HG03378 (cell line): ENCODE results near the gene LDLRAD3.
"Not testable (repeated sequence)": the region's sequence is repeated elsewhere in the genome, so short reads cannot be mapped to it uniquely, and the experiment has no call there.

Experiments
- ATAC-seq: cut with Tn5 transposase; IDR thresholded peaks from one replicate; pipeline ENCODE4 v1.9.1; 2021; ENCODE audit warnings: mild to moderate bottlenecking, moderate library complexity; ENCODE audit not compliant: unreplicated experiment

LDLRAD3 gene

GRCh38 chr11:35990816-35991215, 47.0 kb downstream of the LDLRAD3 start:
- no peak for ATAC-seq

- no peak for ATAC-seq
Measured at GRCh38 chr11:35992548-35992947, 48.7 kb downstream of the LDLRAD3 start.

- ATAC-seq = no peak
Measured at GRCh38 chr11:35994421-35994820, 50.6 kb downstream of the LDLRAD3 start.

- ATAC-seq = no peak
Measured at GRCh38 chr11:35995681-35996271, 51.9 kb downstream of the LDLRAD3 start.

- ATAC-seq = no peak
Measured at GRCh38 chr11:35997902-35998520, 54.1 kb downstream of the LDLRAD3 start.

GRCh38 chr11:35998634-35999033, 54.8 kb downstream of the LDLRAD3 start:
- ATAC-seq = no peak

DNA sequence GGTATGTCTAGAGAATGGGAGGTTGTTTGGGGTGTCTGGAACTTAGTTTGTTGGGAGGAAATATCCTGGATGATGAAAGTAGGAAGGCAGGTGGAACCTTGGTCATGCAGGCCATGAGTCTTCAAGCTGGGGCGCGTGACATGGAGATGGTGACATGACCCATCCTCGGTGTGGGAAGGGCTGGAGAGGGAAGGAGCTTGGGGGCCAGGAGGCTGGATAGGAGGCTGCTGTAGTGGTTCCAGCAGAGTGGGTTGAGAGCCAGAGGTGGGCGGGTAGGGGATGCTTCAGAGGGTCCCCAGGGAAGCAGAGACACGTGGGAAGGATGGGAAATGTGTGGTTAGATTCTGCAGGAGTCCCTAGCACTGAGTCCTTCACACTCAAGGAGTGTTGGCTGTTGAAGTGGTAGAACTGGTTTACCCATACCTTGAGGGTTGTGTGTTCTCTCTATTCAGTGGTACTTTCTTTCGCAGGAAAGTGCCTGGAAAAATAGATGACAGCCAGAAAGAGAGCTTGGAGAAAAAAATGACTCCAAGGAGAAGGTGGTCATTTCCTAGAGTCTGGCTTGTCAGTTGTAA, 56.8 kb downstream of the LDLRAD3 start:
- ATAC-seq = no peak

- ATAC-seq = no peak
Measured at GRCh38 chr11:36002196-36002595, 58.3 kb downstream of the LDLRAD3 start.

DNA sequence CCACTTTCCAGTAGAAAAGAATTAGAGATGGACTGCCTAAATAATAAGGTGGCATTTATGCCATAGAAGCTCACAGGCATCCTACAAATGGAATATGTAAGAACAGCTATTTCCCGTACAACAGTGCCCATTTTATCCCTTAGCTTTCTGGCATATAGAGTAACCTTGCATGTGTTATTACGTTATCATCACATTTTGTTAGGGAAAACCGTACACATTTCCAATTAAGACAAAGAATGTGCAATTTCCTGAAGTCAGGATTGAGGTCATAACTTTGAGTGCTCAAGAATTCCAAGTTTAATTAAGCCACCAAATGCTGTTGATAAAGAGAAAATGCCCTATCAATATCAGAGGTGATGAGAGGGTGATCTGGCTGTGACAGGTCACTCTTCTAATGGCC, 58.9 kb downstream of the LDLRAD3 start:
- ATAC-seq = no peak

DNA sequence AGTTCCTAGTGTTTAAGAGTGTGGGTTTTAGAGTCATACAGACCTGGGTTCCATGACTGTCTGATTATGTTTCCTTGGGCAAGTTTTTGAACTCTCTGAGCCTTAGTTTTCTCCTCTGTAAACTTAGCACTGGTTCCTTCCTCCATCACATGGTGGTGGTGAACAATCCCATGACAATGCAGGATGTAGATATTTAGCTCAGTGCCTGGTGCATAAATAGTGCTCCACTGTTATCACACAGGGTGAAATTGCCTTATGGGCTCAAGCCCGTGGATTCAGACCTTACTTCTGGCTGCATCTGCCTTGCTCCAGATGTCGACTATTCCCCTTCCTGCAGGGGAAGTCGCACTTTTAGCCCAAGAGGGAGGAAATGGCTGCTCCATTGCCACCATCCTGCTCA, 62.7 kb downstream of the LDLRAD3 start:
- ATAC-seq = no peak

DNA sequence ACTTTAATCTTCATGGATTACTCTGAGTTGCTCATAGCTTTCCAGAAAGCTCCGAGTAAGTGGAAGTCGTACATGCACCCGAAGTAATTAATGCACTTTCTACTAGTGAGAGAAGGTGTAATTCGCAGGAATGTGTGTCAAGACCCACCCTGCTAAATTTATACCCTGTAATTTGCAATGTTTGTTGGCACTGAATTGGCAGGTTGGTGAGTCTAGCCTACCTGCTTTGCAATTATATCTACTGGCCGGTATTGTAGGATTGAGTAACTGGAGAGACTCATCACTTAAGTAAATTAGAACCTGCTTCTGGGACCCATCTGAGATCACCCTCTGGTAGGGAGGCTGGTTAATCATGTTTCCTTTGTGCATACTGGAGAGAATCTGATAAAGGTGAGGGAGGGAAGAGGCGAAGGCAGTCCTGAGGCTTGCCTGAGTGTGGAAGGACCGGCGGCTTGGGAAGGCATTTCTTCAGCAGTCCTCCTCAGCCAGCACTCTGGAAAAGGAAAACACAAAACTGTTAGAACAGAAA, 63.3 kb downstream of the LDLRAD3 start:
- no peak for ATAC-seq

- no peak for ATAC-seq
Measured at GRCh38 chr11:36008584-36008983, 64.7 kb downstream of the LDLRAD3 start.

DNA sequence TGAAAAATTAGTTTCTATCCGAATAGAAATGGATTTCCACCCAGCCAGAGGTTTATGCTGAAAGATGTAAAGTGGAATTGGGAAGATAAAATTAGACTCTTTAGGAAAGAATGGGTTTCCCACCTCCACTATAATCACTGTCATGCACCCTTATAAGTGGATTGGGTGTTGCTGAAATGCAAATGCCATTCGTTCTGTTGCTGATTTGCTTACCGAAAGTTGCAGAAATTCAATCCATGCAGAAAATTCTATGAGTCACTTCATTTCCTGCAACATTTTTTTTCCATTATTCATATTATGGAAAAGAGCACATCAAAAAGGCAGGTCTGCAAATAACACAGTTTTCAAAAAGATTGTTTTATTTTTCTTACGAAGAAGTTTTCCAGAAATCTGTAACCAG, 65.6 kb downstream of the LDLRAD3 start:
- no peak for ATAC-seq

DNA sequence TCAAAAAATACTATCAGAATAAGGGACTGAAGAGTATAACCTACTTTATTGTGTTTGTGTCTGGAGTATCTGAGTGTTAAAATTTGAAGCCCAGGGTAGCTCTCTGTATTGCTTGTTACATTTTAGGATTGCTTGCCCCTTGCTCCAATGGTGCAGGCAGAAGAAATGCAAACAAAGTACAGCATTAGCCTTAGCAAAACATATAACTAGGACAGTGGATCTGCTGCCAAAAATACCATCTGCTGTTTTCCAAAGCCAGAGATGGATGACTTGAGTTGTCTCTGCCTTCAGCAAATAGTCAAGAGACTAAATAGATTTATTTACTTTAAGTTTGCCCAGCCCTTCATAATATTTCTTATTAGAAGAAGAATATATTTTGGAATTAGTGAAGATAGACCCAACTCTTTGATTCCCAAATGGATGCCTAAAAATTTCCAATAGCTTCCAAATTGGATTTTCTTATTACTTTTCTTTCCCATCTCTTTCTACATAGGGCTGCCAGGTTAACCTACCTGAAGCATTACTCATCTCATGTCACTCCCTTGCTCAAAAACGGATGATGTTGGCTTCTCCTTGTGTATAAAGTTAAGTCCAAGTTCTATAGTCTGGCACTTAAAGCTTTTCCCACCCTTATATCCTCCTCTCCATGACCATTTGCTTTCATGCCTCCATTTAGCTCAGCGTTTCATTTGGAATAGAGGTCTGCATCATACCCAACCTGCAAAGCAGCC, 66.3 kb downstream of the LDLRAD3 start:
- ATAC-seq = no peak

- ATAC-seq = no peak
Measured at GRCh38 chr11:36011574-36011973, 67.7 kb downstream of the LDLRAD3 start.

DNA sequence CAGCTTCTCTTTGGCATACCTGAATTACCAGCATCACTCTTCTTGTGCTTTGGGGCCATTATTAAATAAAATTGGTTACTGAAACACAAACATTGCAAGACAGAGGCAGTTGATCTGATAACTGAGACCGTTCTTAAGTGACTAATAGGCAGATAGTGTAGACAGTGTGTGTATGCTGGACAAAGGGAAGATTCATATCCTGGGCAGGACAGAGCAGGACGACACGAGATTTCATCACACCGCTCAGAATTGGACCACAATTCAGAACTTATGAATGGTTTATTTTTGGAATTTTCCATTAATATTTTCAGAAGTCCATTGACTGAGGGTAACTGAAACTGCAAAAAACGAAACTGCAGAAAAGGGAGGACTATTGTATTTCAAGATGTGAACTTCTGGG, 68.6 kb downstream of the LDLRAD3 start:
- no peak for ATAC-seq

GRCh38 chr11:36012979-36013378, 69.1 kb downstream of the LDLRAD3 start:
- no peak for ATAC-seq

DNA sequence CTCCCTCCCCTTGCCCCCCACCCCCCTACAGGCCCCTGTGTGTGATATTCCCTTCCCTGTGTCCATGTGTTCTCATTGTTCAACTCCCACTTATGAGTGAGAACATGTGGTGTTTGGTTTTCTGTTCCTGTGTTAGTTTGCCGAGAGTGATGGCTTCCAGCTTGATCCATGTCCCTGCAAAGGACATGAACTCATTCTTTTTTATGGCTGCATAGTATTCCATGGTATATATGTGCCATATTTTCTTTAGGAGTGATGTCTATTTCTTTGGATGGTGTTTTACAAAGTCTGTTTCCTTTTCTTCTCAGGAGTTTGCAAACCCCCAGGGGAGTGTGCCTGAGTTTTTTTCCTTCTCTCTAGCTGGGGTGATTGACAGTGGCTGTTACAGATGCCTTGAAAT, 69.6 kb downstream of the LDLRAD3 start:
- not testable (repeated sequence) for ATAC-seq

- ATAC-seq = no peak
Measured at GRCh38 chr11:36013950-36014897, 70.4 kb downstream of the LDLRAD3 start.

DNA sequence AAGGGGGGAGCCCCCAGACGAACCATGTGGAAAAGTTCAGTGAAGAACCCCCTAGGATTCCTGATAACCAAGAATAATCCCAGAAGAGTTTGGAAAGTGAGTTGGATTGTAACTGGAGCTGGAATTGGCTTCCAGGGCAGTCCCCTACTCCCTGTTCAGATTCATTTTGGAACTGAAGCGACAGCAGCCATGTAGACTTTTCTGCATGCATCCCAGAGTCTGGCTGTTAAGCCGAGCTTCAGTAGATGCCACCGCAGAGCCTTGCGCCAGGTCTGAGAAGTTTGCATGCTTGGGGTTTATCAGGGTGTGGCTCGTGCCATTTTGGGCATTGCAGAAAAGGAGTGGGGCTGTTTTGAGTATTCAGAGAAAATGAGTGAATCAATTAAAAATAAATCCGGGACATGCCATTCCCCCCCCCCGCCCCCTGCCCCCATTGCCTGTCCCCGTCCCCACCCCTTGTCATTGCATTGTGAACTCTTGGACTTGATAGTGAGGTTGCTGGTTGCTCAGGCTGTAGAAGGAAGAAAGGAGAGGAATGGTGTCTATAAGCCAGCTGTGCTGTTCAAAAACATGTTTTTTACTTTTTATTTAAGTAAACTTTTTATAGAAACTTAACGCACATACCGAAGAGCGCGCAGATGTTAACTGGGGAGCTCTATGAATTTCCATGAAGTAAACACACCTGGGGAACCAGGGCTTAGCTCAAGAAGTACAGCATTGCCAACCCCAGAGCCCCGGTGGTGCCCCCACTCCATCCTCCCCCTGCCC, 71.2 kb downstream of the LDLRAD3 start:
- ATAC-seq = no peak
